Panc1 (cell line): Measurements from ENCODE around the gene HNF1A. TPM values are rescaled to one million over a fixed set of nuclear protein-coding genes. Genes with fewer than 3 reads are reported as not detected.
A peak's percentile ranks its signal among the peaks of the same experiment; 100 is the strongest.

Experiments used
- ATAC-seq: fragments of 200-7000 bp; cut with Tn5 transposase; 2 replicates; pipeline ENCODE4 v1.9.1; 2020; ENCODE audit warnings: mild to moderate bottlenecking, moderate library complexity
- BruUV-seq: library from RNA; stranded (reverse); fragments of 400-500 nt; replicated peaks from 2 replicates; lab custom pipeline; 2021; lab: Mats Ljungman, UMichigan
- CTCF ChIA-PET: fragments of 300-600 bp; sonication (Branson Sonifier 250); formaldehyde crosslinking; loops from one replicate; lab custom pipeline; 2022; ENCODE audit warnings: antibody characterized with exemption; lab: Charles Lee
- POLR2A ChIA-PET: fragments of 300-600 bp; sonication (Branson Sonifier 250); formaldehyde crosslinking; loops from one replicate; lab custom pipeline; 2022; ENCODE audit warnings: antibody characterized with exemption; lab: Charles Lee
- DNase-seq: peaks from one replicate; pipeline ENCODE4 v3.0.0-alpha.2; 2010; ENCODE audit warnings: low read depth, low spot score
- H3K27ac ChIP-seq: 2 replicates; pipeline ENCODE4 v1.5.1; 2011; ENCODE audit warnings: mild to moderate bottlenecking, low read length, inconsistent platforms
- H3K27me3 ChIP-seq: fragments of 200-500 bp; sonication (Bioruptor generic); 2 replicates; pipeline ENCODE4 v1.6.0; 2014; ENCODE audit warnings: low read length, inconsistent platforms; ENCODE audit not compliant: control insufficient read depth, insufficient read depth
- H3K36me3 ChIP-seq: fragments of 200-500 bp; sonication (Bioruptor generic); 2 replicates; pipeline ENCODE4 v1.5.1; 2014; ENCODE audit warnings: inconsistent platforms, mild to moderate bottlenecking, low read length, moderate library complexity; ENCODE audit not compliant: control insufficient read depth, insufficient read depth
- H3K4me1 ChIP-seq: 2 replicates; pipeline ENCODE4 v1.5.1; 2011; ENCODE audit warnings: inconsistent platforms, mild to moderate bottlenecking, low read length, moderate library complexity; ENCODE audit not compliant: control insufficient read depth, insufficient read depth
- H3K4me3 ChIP-seq, 2 experiments: 2 replicates each; pipeline ENCODE4 v1.5.1; 2011 to 2012; ENCODE audit warnings: low read depth in 2 of 2, low read length in 2 of 2, mild to moderate bottlenecking in 2 of 2, inconsistent platforms in 1 of 2, moderate library complexity in 1 of 2
- H3K9me3 ChIP-seq: fragments of 200-500 bp; sonication (Bioruptor generic); 2 replicates; pipeline ENCODE4 v1.5.1; 2014; ENCODE audit warnings: low read depth, mild to moderate bottlenecking, inconsistent platforms, low read length, moderate library complexity; ENCODE audit not compliant: control insufficient read depth, insufficient read depth
- CTCF ChIP-seq: fragments of 450-650 bp; IDR thresholded peaks from 2 replicates; pipeline ENCODE4 v1.5.1; 2017; ENCODE audit warnings: mild to moderate bottlenecking
- POLR2AphosphoS5 ChIP-seq: IDR thresholded peaks from 2 replicates; pipeline ENCODE4 v1.6.1; 2012; ENCODE audit warnings: mild to moderate bottlenecking, low read depth, low read length, moderate library complexity
- REST ChIP-seq, 2 experiments: IDR thresholded peaks; 2 replicates each; pipeline ENCODE4 v1.6.1; 2011 to 2012; ENCODE audit warnings: low read depth in 2 of 2, control low read depth in 1 of 2, low read length in 1 of 2, mild to moderate bottlenecking in 1 of 2, moderate library complexity in 1 of 2; ENCODE audit not compliant: insufficient read depth in 1 of 2
- SIN3A ChIP-seq: IDR thresholded peaks from 2 replicates; pipeline ENCODE4 v1.6.1; 2012; ENCODE audit warnings: low read depth, mild to moderate bottlenecking, low read length, moderate library complexity, borderline replicate concordance; ENCODE audit not compliant: insufficient read depth
- TCF7L2 ChIP-seq: IDR thresholded peaks from 2 replicates; pipeline ENCODE4 v1.6.1; 2011; ENCODE audit warnings: mild to moderate bottlenecking, low read depth, low read length, inconsistent platforms
- in situ Hi-C: cut with HindIII; loops from 2 replicates; pipeline ENCODE4 v1.10.0; 2016; ENCODE audit warnings: low sequenced_read_pairs, low pct_unique_long_range_greater_than_20kb
- intact Hi-C: fragments of 100-400 bp; cut with micrococcal nuclease; formaldehyde crosslinking; loops from one replicate; pipeline ENCODE4 v1.10.0; 2022; ENCODE audit not compliant: unreplicated experiment
- total RNA-seq: library from RNA; stranded (reverse); gene quantifications from one replicate; pipeline ENCODE4 v1.2.1, GENCODE V29; 2021; ENCODE audit not compliant: unreplicated experiment

Gene HNF1A
- total RNA-seq, 1 experiment from 2014 or later = 0.26 TPM

DNA sequence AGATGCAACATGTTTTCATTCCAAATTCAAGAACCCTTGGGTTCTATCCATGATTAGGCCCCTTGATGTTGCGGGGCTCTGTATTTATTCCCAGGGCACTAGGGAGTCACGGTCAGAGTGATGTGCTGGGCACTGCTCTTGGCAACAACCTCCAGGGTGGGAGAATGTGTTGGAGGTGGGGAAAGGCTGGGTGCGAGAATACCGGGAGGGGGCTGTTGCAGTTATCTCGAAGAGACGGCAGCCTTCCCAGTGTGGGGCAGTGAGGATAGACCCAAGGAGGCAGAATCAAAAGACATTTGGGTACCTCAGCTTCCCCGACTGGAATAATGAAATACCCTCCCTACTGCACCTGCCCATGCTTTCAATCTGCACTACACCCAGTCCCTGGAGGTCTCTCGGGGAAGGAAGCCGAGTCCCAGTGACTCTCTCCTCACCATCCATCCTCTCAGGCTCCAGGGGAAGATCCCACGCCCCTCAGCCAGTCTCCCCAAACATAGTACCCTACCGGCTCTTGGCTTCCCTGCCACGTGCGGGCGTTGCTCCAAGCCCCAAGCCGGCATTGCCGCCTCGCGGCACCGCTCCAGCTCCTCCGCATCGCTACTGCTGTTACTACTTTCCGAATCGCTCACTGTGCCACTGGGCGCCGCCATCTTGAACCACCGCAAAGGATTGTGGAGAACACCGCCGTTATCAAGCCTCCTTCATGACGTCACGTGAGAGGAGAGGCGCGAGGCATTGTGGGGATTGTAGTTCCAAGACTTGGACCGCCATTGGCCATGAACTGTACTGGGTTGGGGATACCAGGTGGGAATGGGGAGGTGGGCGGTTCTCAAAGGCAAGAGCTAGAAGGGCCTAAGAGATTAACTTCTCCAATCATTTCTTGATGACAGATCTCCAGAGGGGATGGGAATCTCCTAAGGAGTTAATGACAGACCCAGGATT lies 37.8 kb downstream of the HNF1A start, which contains the start of gene C12orf43:
C12orf43 (minus strand) TSS at position 663 of the 942 bp plus-strand sequence; CDS start at position 650, 13 bp downstream.
- intact Hi-C loops = no loop called here
- ChIA-PET POLR2A (interaction anchor here (0.5 to 0.6 kb wide), 2 partner anchors 196 to 788 kb away, joined by 3 to 4 read pairs; no protein-coding TSS in a partner anchor), CTCF (interaction anchor here (0.6 kb wide), 1 partner anchor 104 kb away, joined by 4 read pairs; no protein-coding TSS in a partner anchor)
- Histone ChIP-seq H3K27ac (peak within 1 kb of the TSS; percentile 87), H3K4me3 (peak within 1 kb of the TSS; percentile 97 to 99), H3K27me3 (no peaks in the 10 kb centered on the region; the same call in 1 of the 2 replicates), H3K36me3 (peaks cover 5% of the 10 kb centered on the region; the same call in 1 of the 2 replicates), H3K4me1 (no peaks in the 10 kb centered on the region), H3K9me3 (no peaks in the 10 kb centered on the region)
- in situ Hi-C loops = no loop called here
- peak; percentile 68 for DNase-seq
- ATAC-seq = peak; percentile 99
- TF ChIP-seq POLR2AphosphoS5 (peak; percentile 86), CTCF (no peak), SIN3A (0 out of 2 replicates have a peak, but pooled peaks have one; percentile 60), REST (IDR thresholded peaks at IDR 0.05; ENCODE audit: insufficient read depth in 1 of 2, low read depth in 2 of 2, low read length in 1 of 2) (no peak)
- BruUV-seq = TSS peak; percentile 81

GRCh38 chr12:121017966-121018491 lies 39.7 kb downstream of the HNF1A start:
- no peaks in the 10 kb centered on the region for H3K4me1 ChIP-seq
- ATAC-seq (no peak), DNase-seq (no peak)
- TF ChIP-seq POLR2AphosphoS5 (no peak), TCF7L2 (no peak), SIN3A (no peak), REST (IDR thresholded peaks at IDR 0.05; ENCODE audit: insufficient read depth in 1 of 2, low read depth in 2 of 2, low read length in 1 of 2) (no peak), CTCF (no peak)
- in situ Hi-C loops = no loop called here
- H3K27me3 ChIP-seq = no peaks in the 10 kb centered on the region; the same call in 1 of the 2 replicates
- POLR2A ChIA-PET = no interaction called here
- CTCF ChIA-PET = no interaction called here
- no peaks in the 10 kb centered on the region for H3K9me3 ChIP-seq
- no peak overlapping the region for H3K4me3 ChIP-seq
- intact Hi-C loops = no loop called here
- no peak overlapping the region for H3K27ac ChIP-seq
- peaks cover 5% of the 10 kb centered on the region; the same call in 1 of the 2 replicates for H3K36me3 ChIP-seq
- BruUV-seq = no TSS peak
